Measurements from ENCODE around the gene PCNA.
"Not testable (repeated sequence)": the region's sequence is repeated elsewhere in the genome, so short reads cannot be mapped to it uniquely, and the experiment has no call there.

The PCNA gene

DNA sequence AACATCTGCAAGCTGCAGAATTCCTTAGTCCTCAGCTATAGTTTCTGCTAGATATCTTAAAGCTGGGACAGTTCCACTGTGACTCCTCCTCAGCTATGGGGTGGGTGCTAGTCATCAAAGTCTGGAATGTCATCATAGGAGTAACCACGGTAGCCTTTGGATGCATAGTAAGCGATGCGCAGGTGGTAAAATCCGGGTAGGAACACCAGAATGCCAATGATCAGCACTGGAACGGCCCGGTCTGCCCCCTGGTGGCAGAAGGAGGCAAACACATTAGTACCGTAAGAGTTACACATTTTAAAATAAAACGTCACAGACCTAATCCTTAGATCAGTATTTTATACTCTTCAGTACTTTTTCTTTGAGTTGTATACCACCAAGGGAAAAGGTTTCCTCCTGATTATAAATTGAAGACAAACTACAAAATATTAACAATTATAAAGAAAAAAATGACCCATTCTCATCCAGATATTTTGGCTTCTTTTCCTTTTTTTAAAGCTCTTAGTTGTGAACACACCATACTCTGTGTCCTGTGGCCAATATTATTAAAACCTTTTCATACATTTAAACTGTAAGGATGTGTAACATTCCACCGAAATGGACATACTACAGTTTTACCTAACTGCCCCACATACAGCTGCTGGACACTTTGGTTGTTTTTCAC, 18.9 kb downstream of the PCNA start:
- DNase-seq (ENCODE audit: low read depth in 2 of 2) = peak; percentile 72 to 80
- TF ChIP-seq, protein P1, sequence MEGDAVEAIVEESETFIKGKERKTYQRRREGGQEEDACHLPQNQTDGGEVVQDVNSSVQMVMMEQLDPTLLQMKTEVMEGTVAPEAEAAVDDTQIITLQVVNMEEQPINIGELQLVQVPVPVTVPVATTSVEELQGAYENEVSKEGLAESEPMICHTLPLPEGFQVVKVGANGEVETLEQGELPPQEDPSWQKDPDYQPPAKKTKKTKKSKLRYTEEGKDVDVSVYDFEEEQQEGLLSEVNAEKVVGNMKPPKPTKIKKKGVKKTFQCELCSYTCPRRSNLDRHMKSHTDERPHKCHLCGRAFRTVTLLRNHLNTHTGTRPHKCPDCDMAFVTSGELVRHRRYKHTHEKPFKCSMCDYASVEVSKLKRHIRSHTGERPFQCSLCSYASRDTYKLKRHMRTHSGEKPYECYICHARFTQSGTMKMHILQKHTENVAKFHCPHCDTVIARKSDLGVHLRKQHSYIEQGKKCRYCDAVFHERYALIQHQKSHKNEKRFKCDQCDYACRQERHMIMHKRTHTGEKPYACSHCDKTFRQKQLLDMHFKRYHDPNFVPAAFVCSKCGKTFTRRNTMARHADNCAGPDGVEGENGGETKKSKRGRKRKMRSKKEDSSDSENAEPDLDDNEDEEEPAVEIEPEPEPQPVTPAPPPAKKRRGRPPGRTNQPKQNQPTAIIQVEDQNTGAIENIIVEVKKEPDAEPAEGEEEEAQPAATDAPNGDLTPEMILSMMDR (IDR thresholded peaks at IDR 0.05; ENCODE audit: low read depth, low read length) = peak; percentile 75
- no peak overlapping the region for H3K4me3 ChIP-seq (replicated peaks in 1 of 2; ENCODE audit: low read depth in 2 of 2, low read length in 2 of 2)

DNA sequence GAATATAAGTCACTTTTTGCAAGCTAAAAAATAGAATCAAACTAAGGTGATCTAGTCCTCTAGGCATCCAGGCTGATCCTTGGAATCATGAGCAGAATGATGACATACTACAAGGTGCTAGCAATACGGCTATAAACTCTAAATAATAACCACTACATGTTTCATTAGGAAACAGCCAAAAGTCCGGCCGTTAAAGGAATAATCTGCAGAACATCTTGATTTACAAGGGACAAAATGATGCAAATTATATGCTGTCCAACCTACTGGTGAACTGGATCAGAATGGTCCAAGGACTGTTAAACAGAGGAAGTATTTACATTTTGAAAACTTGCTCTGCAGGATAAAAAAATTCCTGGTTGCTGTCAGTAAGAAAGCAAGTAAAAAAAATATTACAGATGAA, 19.8 kb downstream of the PCNA start:
- not testable (repeated sequence) for DNase-seq (ENCODE audit: low read depth in 2 of 2)

GRCh38 chr20:5099009-5099408, 20.7 kb downstream of the PCNA start:
- not testable (repeated sequence) for H3K4me3 ChIP-seq (replicated peaks in 1 of 2; ENCODE audit: low read depth in 2 of 2, low read length in 2 of 2); DNase-seq (ENCODE audit: low read depth in 2 of 2)

More for the DNA sequence above, 19.8 kb downstream of the PCNA start:
- H3K4me3 ChIP-seq (replicated peaks in 1 of 2; ENCODE audit: low read depth in 2 of 2, low read length in 2 of 2) = not testable (repeated sequence)

GRCh38 chr20:5096463-5096862, 23.3 kb downstream of the PCNA start:
- H3K4me3 ChIP-seq (replicated peaks in 1 of 2; ENCODE audit: low read depth in 2 of 2, low read length in 2 of 2) = no peak overlapping the region
- DNase-seq (ENCODE audit: low read depth in 2 of 2) = no peak
- TF ChIP-seq, protein P1 (IDR thresholded peaks at IDR 0.05; ENCODE audit: low read depth, low read length) = no peak

GRCh38 chr20:5095931-5096330, 23.8 kb downstream of the PCNA start:
- TF ChIP-seq, protein P1 (IDR thresholded peaks at IDR 0.05; ENCODE audit: low read depth, low read length) = no peak
- no peak for DNase-seq (ENCODE audit: low read depth in 2 of 2)

GRCh38 chr20:5095454-5095853, 24.3 kb downstream of the PCNA start:
- no peak for DNase-seq (ENCODE audit: low read depth in 2 of 2)
- no peak overlapping the region for H3K4me3 ChIP-seq (replicated peaks in 1 of 2; ENCODE audit: low read depth in 2 of 2, low read length in 2 of 2)
- TF ChIP-seq, protein P1 (IDR thresholded peaks at IDR 0.05; ENCODE audit: low read depth, low read length) = no peak

More at GRCh38 chr20:5095931-5096330, 23.8 kb downstream of the PCNA start:
- H3K4me3 ChIP-seq (replicated peaks in 1 of 2; ENCODE audit: low read depth in 2 of 2, low read length in 2 of 2) = no peak overlapping the region

DNA sequence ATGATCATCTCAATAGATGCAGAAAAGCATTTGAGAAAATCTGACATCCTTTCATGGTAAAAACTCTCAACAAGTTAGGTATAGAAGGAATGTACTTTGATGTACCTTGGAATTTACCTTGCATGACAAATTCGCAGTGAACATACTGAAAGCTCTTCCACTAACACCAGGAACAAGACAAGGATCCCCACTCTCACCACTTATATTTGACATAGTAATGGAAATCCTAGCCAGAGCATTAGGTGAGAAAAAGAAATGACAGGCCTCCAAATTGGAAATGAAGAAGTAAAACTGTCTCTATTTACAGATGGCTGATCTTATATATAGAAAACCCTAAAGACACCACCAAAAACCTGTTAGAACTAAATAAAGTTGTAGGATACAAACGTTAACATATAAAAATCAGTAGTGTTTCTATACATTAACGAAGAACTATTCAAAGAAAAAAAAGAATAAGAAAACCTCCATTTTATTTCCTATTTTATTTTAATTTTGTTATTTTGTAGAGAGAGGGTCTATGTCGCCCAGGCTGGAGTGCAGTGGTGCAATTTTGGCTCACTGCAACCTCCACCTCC, 26.9 kb downstream of the PCNA start:
- no peak for DNase-seq (ENCODE audit: low read depth in 2 of 2)
- no peak overlapping the region for H3K4me3 ChIP-seq (replicated peaks in 1 of 2; ENCODE audit: low read depth in 2 of 2, low read length in 2 of 2)
- TF ChIP-seq, protein P1 (IDR thresholded peaks at IDR 0.05; ENCODE audit: low read depth, low read length) = no peak

DNA sequence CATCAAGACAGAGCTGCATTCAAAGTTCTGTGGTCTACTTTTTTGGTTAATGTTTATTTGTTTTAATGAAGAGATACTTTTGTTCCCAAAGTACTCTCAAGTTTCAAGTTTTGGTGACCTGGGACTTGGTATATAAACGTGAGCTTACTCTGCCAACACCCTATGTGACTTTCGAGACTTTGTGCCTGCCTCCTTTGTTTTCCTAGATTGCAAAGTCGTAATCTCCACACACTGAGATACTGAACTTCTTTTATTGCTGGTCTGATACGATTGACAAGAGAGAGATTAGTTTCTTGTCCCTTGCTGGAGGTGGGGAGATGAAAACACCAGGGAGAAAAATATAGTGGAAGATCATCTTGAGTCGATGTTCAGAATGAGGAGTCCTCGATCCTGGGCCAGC, 27.9 kb downstream of the PCNA start:
- TF ChIP-seq, protein P1 (IDR thresholded peaks at IDR 0.05; ENCODE audit: low read depth, low read length) = no peak
- no peak overlapping the region for H3K4me3 ChIP-seq (replicated peaks in 1 of 2; ENCODE audit: low read depth in 2 of 2, low read length in 2 of 2)
- no peak for DNase-seq (ENCODE audit: low read depth in 2 of 2)

All from cardiac fibroblast (primary cell).